Endothelial cell of umbilical vein (primary cell): ENCODE results near the gene CD2BP2. TPM values are rescaled to one million over a fixed set of nuclear protein-coding genes. Genes with fewer than 3 reads are reported as not detected.
A peak's percentile ranks its signal among the peaks of the same experiment; 100 is the strongest.

Experiments used
- BruUV-seq: library from RNA; stranded (reverse); fragments of 400-500 nt; replicated peaks from 2 replicates; lab custom pipeline; 2021; lab: Mats Ljungman, UMichigan
- CTCF ChIA-PET: fragments of 300-600, 350-600 bp; sonication (Branson Sonifier 250); formaldehyde crosslinking; loops from one replicate; lab custom pipeline; 2021; ENCODE audit warnings: antibody characterized with exemption, inconsistent platforms; lab: Charles Lee
- POLR2A ChIA-PET: fragments of 300-600, 350-600 bp; sonication (Branson Sonifier 250); formaldehyde crosslinking; loops from one replicate; lab custom pipeline; 2021; ENCODE audit warnings: antibody characterized with exemption, inconsistent platforms; lab: Charles Lee
- DNase-seq: peaks from one replicate; pipeline ENCODE4 v3.0.0-alpha.2; 2011; ENCODE audit warnings: low read depth, low spot score
- FAIRE-seq: peaks from 2 replicates; lab custom pipeline; 2011; peaks lifted over from hg19 to GRCh38; lab: Jason Lieb, UNC
- H2AFZ ChIP-seq: 2 replicates; pipeline ENCODE4 v1.6.0; 2012; ENCODE audit warnings: low read depth, low read length, control low read depth, inconsistent platforms
- H3K27ac ChIP-seq: 2 replicates; pipeline ENCODE4 v1.5.1; 2011; ENCODE audit warnings: low read depth, mild to moderate bottlenecking, control low read depth, low read length, moderate library complexity; ENCODE audit not compliant: insufficient read depth
- H3K27me3 ChIP-seq, 2 experiments: 2 replicates each; pipeline versions ENCODE4 v1.6.0 to v1.6.1; 2011; ENCODE audit warnings: low read length in 2 of 2, mixed read lengths in 1 of 2; ENCODE audit not compliant: control insufficient read depth in 2 of 2, insufficient read depth in 2 of 2
- H3K36me3 ChIP-seq, 2 experiments: 2 replicates in 1 of 2; 3 replicates in 1 of 2; pipeline ENCODE4 v1.5.1; 2011; ENCODE audit warnings: low read length in 2 of 2, mild to moderate bottlenecking in 1 of 2, moderate library complexity in 1 of 2; ENCODE audit not compliant: control insufficient read depth in 2 of 2, insufficient read depth in 2 of 2; ENCODE audit errors: extremely low read depth in 1 of 2
- H3K4me1 ChIP-seq: 3 replicates; pipeline ENCODE4 v1.5.1; 2011; ENCODE audit warnings: mild to moderate bottlenecking, low read length; ENCODE audit not compliant: control insufficient read depth, insufficient read depth; ENCODE audit errors: extremely low read depth
- H3K4me2 ChIP-seq: 2 replicates; pipeline ENCODE4 v1.6.1; 2011; ENCODE audit warnings: low read length, control low read depth, mixed read lengths; ENCODE audit not compliant: insufficient read depth
- H3K4me3 ChIP-seq, 3 experiments: fragments of 200-600 bp in 1 of 3; sonication (generic), shearing (Covaris generic) in 1 of 3; replicated peaks in 1 of 3; 2 replicates each; pipeline ENCODE4 v1.5.1; 2011 to 2016; ENCODE audit warnings: control low read depth in 3 of 3, low read length in 3 of 3, mild to moderate bottlenecking in 2 of 3, inconsistent platforms in 1 of 3, low read depth in 1 of 3, moderate library complexity in 1 of 3; ENCODE audit not compliant: insufficient read depth in 1 of 3
- H3K79me2 ChIP-seq: 2 replicates; pipeline ENCODE4 v1.6.0; 2012; ENCODE audit warnings: low read length, inconsistent platforms; ENCODE audit not compliant: control insufficient read depth, insufficient read depth
- H3K9ac ChIP-seq: replicated peaks from 2 replicates; pipeline ENCODE3; 2011; ENCODE audit warnings: low read length, control low read depth; ENCODE audit not compliant: insufficient read depth; ENCODE audit errors: extremely low read depth
- H3K9me1 ChIP-seq: replicated peaks from 3 replicates; pipeline ENCODE4 v1.6.0; 2011; ENCODE audit warnings: mild to moderate bottlenecking, low read length; ENCODE audit not compliant: control insufficient read depth, insufficient read depth; ENCODE audit errors: extremely low read depth
- H3K9me3 ChIP-seq: replicated peaks from 2 replicates; pipeline ENCODE4 v1.5.1; 2012; ENCODE audit warnings: low read length, inconsistent platforms; ENCODE audit not compliant: control insufficient read depth, insufficient read depth
- H4K20me1 ChIP-seq: replicated peaks from 2 replicates; pipeline ENCODE3; 2011; ENCODE audit warnings: mild to moderate bottlenecking, low read length; ENCODE audit not compliant: control insufficient read depth, insufficient read depth; ENCODE audit errors: extremely low read depth
- CTCF ChIP-seq, 2 donors: IDR thresholded peaks; 1 replicate in 1 of 2; 2 replicates in 1 of 2; pipeline ENCODE4 v1.5.1; 2011; ENCODE audit warnings: low read length in 2 of 2, mild to moderate bottlenecking in 2 of 2, moderate library complexity in 2 of 2, control low read depth in 1 of 2, inconsistent platforms in 1 of 2, low read depth in 1 of 2; ENCODE audit not compliant: insufficient read depth in 1 of 2; ENCODE audit errors: extremely low read depth in 1 of 2
- EZH2 ChIP-seq: IDR thresholded peaks from 2 replicates; pipeline ENCODE4 v1.6.1; 2012; ENCODE audit warnings: borderline replicate concordance, low read depth, mild to moderate bottlenecking, moderate library complexity, low read length, inconsistent platforms; ENCODE audit not compliant: severe bottlenecking
- FOS ChIP-seq: IDR thresholded peaks from 2 replicates; pipeline ENCODE4 v1.6.1; 2011; ENCODE audit warnings: mild to moderate bottlenecking, low read length, moderate library complexity, borderline replicate concordance; ENCODE audit not compliant: insufficient read depth
- GATA2 ChIP-seq: IDR thresholded peaks from 2 replicates; pipeline ENCODE4 v1.7.0; 2011; ENCODE audit warnings: low read depth, mild to moderate bottlenecking, moderate library complexity, mixed read lengths, low read length; ENCODE audit not compliant: insufficient read length, insufficient read depth
- JUN ChIP-seq: IDR thresholded peaks from 2 replicates; pipeline ENCODE4 v1.6.1; 2011; ENCODE audit warnings: borderline replicate concordance, low read depth; ENCODE audit not compliant: insufficient read length, insufficient read depth
- MYC ChIP-seq: IDR thresholded peaks from one replicate; pipeline ENCODE4 v1.6.1; 2011; ENCODE audit warnings: mild to moderate bottlenecking, low read depth, low read length
- POLR2A ChIP-seq: IDR thresholded peaks from 2 replicates; pipeline ENCODE4 v1.6.1; 2012; ENCODE audit warnings: low read depth, mild to moderate bottlenecking, control low read depth, low read length
- POLR2AphosphoS5 ChIP-seq: IDR thresholded peaks from 2 replicates; pipeline ENCODE4 v1.6.1; 2012; ENCODE audit warnings: low read depth, mild to moderate bottlenecking, control low read depth, low read length, moderate library complexity; ENCODE audit not compliant: insufficient read depth
- dilution Hi-C: fragments of 300-500 bp; cut with MboI; formaldehyde crosslinking; loops from one replicate; pipeline ENCODE4 v1.15.0; 2019; ENCODE audit warnings: low sequenced_read_pairs; ENCODE audit not compliant: extremely low pct_ligation_motif_present
- intact Hi-C: fragments of 100-400 bp; cut with micrococcal nuclease; formaldehyde crosslinking; loops from one replicate; pipeline ENCODE4 v1.10.0; 2022
- polyA plus RNA-seq, 4 experiments: library from polyadenylated mRNA; depleted of rRNA in 3 of 4; stranded (reverse) in 3 of 4; unstranded in 1 of 4; fragments of >200 nt; gene quantifications; 2 replicates each; pipeline versions ENCODE4 v1.2.1 to v1.2.3, GENCODE V29; 2011 to 2012; ENCODE audit warnings: missing spikeins in 1 of 4
- total RNA-seq: library from RNA; stranded (reverse); gene quantifications from 2 replicates; pipeline ENCODE4 v1.2.3, GENCODE V29; 2021

The CD2BP2 gene
- total and polyA plus RNA-seq, 2 donors (not counting 3 experiments of a cell fraction or from before 2014, with no cell fraction given) = 47.2 to 75.7 TPM

GRCh38 chr16:30398661-30399434 is 43.7 kb upstream of the CD2BP2 start:
- Histone ChIP-seq H3K27me3 (no peaks in the 10 kb centered on the region), H3K9me1 (no peaks in the 10 kb centered on the region), H3K9ac (no peak overlapping the region), H3K36me3 (peaks cover 0 to 19% of the 10 kb centered on the region in 2 experiments), H3K79me2 (peaks cover 9% of the 10 kb centered on the region), H2AFZ (no peak overlapping the region), H4K20me1 (no peaks in the 10 kb centered on the region), H3K4me2 (no peak overlapping the region), H3K27ac (peak overlapping the region; percentile 89), H3K4me1 (peaks cover 21% of the 10 kb centered on the region), H3K4me3 (no peak overlapping the region), H3K9me3 (no peaks in the 10 kb centered on the region)
- intact Hi-C loops (no loop called here), dilution Hi-C loops (no loop called here)
- no peak for FAIRE-seq
- no peak for DNase-seq
- ChIA-PET CTCF (interaction anchor here (1.0 to 2.1 kb wide), 4 partner anchors 11 to 31 kb away, joined by 4 to 12 read pairs (median 6); partner anchors contain the start of genes DCTPP1 and TBC1D10B), POLR2A (no interaction called here)
- no peak for TF ChIP-seq FOS
- TF ChIP-seq JUN = no peak
- no peak for TF ChIP-seq EZH2
- no peak for TF ChIP-seq MYC
- TF ChIP-seq POLR2A = no peak
- TF ChIP-seq CTCF (IDR thresholded peaks at IDR 0.05; ENCODE audit: extremely low read depth in 1 of 2, insufficient read depth in 1 of 2, low read depth in 1 of 2, low read length in 2 of 2) = no peak
- no peak for TF ChIP-seq POLR2AphosphoS5
- no peak for TF ChIP-seq GATA2
- BruUV-seq = no TSS peak
